Vagina (tissue), 2 donors: ENCODE results near the gene B4GALT7.

Source experiments
- CTCF ChIP-seq, 3 experiments: fragments of 450-650 bp in 2 of 3; fragments of 200-600 bp in 1 of 3; sonication (generic) in 1 of 3; IDR thresholded peaks; one replicate each; pipeline ENCODE4 v1.5.1; 2017 to 2019; ENCODE audit warnings: antibody characterized with exemption in 3 of 3, mild to moderate bottlenecking in 2 of 3, moderate library complexity in 2 of 3
- POLR2A ChIP-seq, 2 donors: fragments of 450-650 bp; IDR thresholded peaks; one replicate each; pipeline ENCODE4 v1.6.1; 2017; ENCODE audit warnings: antibody characterized with exemption in 2 of 2, mild to moderate bottlenecking in 2 of 2, moderate library complexity in 2 of 2
- POLR2AphosphoS5 ChIP-seq, 2 donors: sonication (generic); formaldehyde crosslinking; IDR thresholded peaks; one replicate each; pipeline ENCODE4 v1.9.0; 2017; ENCODE audit warnings: antibody characterized with exemption in 2 of 2, mild to moderate bottlenecking in 2 of 2, low read depth in 1 of 2; ENCODE audit not compliant: insufficient read depth in 1 of 2

GRCh38 chr5:177604656-177605055 is 4.7 kb downstream of the B4GALT7 start:
- TF ChIP-seq CTCF (IDR thresholded peaks at IDR 0.05): no peak
- no peak for TF ChIP-seq POLR2A (IDR thresholded peaks at IDR 0.05)
- TF ChIP-seq POLR2AphosphoS5 (IDR thresholded peaks at IDR 0.05; ENCODE audit: insufficient read depth in 1 of 2, low read depth in 1 of 2): no peak
